Caco-2 (cell line): ENCODE results near the gene TRAPPC2. TPM values are rescaled to one million over a fixed set of nuclear protein-coding genes. Genes with fewer than 3 reads are reported as not detected.
A peak's percentile ranks its signal among the peaks of the same experiment; 100 is the strongest.

Experiments
- BruUV-seq: library from RNA; stranded (reverse); fragments of 400-500 nt; replicated peaks from 2 replicates; lab custom pipeline; 2021; lab: Mats Ljungman, UMichigan
- CTCF ChIA-PET: fragments of 300-600 bp; sonication (Branson Sonifier 250); formaldehyde crosslinking; loops from one replicate; lab custom pipeline; 2022; ENCODE audit warnings: antibody characterized with exemption; lab: Charles Lee
- POLR2A ChIA-PET: fragments of 300-600 bp; sonication (Branson Sonifier 250); formaldehyde crosslinking; loops from one replicate; lab custom pipeline; 2022; ENCODE audit warnings: antibody characterized with exemption; lab: Charles Lee
- DNase-seq, 2 experiments: peaks; one replicate each; pipeline versions ENCODE4 v3.0.0 to v3.0.0-alpha.2; 2020 to 2022
- H3K27me3 ChIP-seq: replicated peaks from 2 replicates; pipeline ENCODE4 v1.6.0; 2011; ENCODE audit warnings: low read length; ENCODE audit not compliant: control insufficient read depth, insufficient read depth
- H3K36me3 ChIP-seq: 2 replicates; pipeline ENCODE4 v1.5.1; 2011; ENCODE audit warnings: low read length; ENCODE audit not compliant: control insufficient read depth, insufficient read depth
- H3K4me1 ChIP-seq: fragments of 250-450 bp; sonication (Bioruptor Pico); 2 replicates; pipeline ENCODE4 v1.5.1; 2020; ENCODE audit warnings: mild to moderate bottlenecking
- H3K4me3 ChIP-seq: 2 replicates; pipeline ENCODE4 v1.5.1; 2011; ENCODE audit warnings: low read depth, mild to moderate bottlenecking, control low read depth, low read length
- H3K9me3 ChIP-seq: fragments of 250-450 bp; sonication (Bioruptor Pico); 2 replicates; pipeline ENCODE4 v1.5.1; 2020; ENCODE audit warnings: mild to moderate bottlenecking, moderate library complexity
- H3K27ac Mint-ChIP-seq: one replicate; pipeline ENCODE4 v1.8.0; 2022; ENCODE audit warnings: mixed read lengths; ENCODE audit not compliant: unreplicated experiment
- H3K27me3 Mint-ChIP-seq: one replicate; pipeline ENCODE4 v1.8.0; 2022; ENCODE audit warnings: mixed read lengths; ENCODE audit not compliant: insufficient read depth, unreplicated experiment
- H3K36me3 Mint-ChIP-seq: one replicate; pipeline ENCODE4 v1.8.0; 2022; ENCODE audit warnings: mild to moderate bottlenecking, mixed read lengths; ENCODE audit not compliant: insufficient read depth, unreplicated experiment
- H3K4me1 Mint-ChIP-seq: one replicate; pipeline ENCODE4 v1.8.0; 2022; ENCODE audit warnings: low read depth, mixed read lengths; ENCODE audit not compliant: unreplicated experiment
- H3K4me3 Mint-ChIP-seq: one replicate; pipeline ENCODE4 v1.8.0; 2022; ENCODE audit warnings: mild to moderate bottlenecking, moderate library complexity, mixed read lengths; ENCODE audit not compliant: unreplicated experiment
- H3K9me3 Mint-ChIP-seq: one replicate; pipeline ENCODE4 v1.8.0; 2022; ENCODE audit warnings: mixed read lengths; ENCODE audit not compliant: unreplicated experiment
- CTCF ChIP-seq, 2 experiments: fragments of 200-600 bp in 1 of 2; IDR thresholded peaks; 1 replicate in 1 of 2; 2 replicates in 1 of 2; pipeline versions ENCODE4 v1.5.1 to v1.8.0; 2011 to 2022; ENCODE audit warnings: antibody characterized with exemption in 1 of 2, control low read depth in 1 of 2, inconsistent platforms in 1 of 2, low read depth in 1 of 2, low read length in 1 of 2, mild to moderate bottlenecking in 1 of 2, moderate library complexity in 1 of 2; ENCODE audit not compliant: insufficient read depth in 1 of 2, severe bottlenecking in 1 of 2, unreplicated experiment in 1 of 2
- intact Hi-C: fragments of 100-400 bp; cut with micrococcal nuclease; formaldehyde crosslinking; loops from one replicate; pipeline ENCODE4 v1.10.0; 2022; ENCODE audit not compliant: unreplicated experiment
- total RNA-seq: library from RNA; stranded (reverse); gene quantifications from 2 replicates; pipeline ENCODE4 v1.2.3, GENCODE V29; 2022

The TRAPPC2 gene
- total RNA-seq, 1 experiment from 2014 or later, result 19.3 TPM

- no peak overlapping the region for H3K4me3 Mint-ChIP-seq
- H3K4me1 Mint-ChIP-seq, result peaks cover 17% of the 10 kb centered on the region
- H3K27ac Mint-ChIP-seq, result no peak overlapping the region
- no TSS peak for BruUV-seq
- Histone ChIP-seq H3K4me3 (no peak overlapping the region), H3K4me1 (peaks cover 24% of the 10 kb centered on the region), H3K36me3 (no peaks in the 10 kb centered on the region), H3K27me3 (no peaks in the 10 kb centered on the region), H3K9me3 (no peaks in the 10 kb centered on the region)
- no peaks in the 10 kb centered on the region for H3K27me3 Mint-ChIP-seq
- ChIA-PET CTCF (interaction anchor here (0.6 to 1.0 kb wide), 3 partner anchors 14 to 28 kb away, joined by 3 to 5 read pairs (median 3); partner anchors contain the start of genes OFD1 and TRAPPC2), POLR2A (no interaction called here)
- intact Hi-C loops, result loop anchor here (2.0 to 5.0 kb wide), 2 partner anchors 243 to 283 kb away; no protein-coding TSS in a partner anchor
- peak in 1 of 2 experiments; percentile 39 for DNase-seq
- peak; percentile 41 to 52 for TF ChIP-seq CTCF (IDR thresholded peaks at IDR 0.05; ENCODE audit: insufficient read depth in 1 of 2, low read depth in 1 of 2, low read length in 1 of 2, severe bottlenecking in 1 of 2, unreplicated experiment in 1 of 2)
- H3K36me3 Mint-ChIP-seq, result peaks cover 30% of the 10 kb centered on the region
- no peaks in the 10 kb centered on the region for H3K9me3 Mint-ChIP-seq
Measured at GRCh38 chrX:13750204-13750603, 15.8 kb upstream of the TRAPPC2 start.

- no peaks in the 10 kb centered on the region for H3K27me3 Mint-ChIP-seq
- no TSS peak for BruUV-seq
Measured at GRCh38 chrX:13748486-13748885, 14.1 kb upstream of the TRAPPC2 start.

GRCh38 chrX:13747836-13748235 is 13.4 kb upstream of the TRAPPC2 start:
- Mint-ChIP-seq H3K27ac (peak overlapping the region; percentile 35), H3K36me3 (peaks cover 39% of the 10 kb centered on the region), H3K4me3 (no peak overlapping the region), H3K9me3 (no peaks in the 10 kb centered on the region), H3K4me1 (peaks cover 10% of the 10 kb centered on the region), H3K27me3 (no peaks in the 10 kb centered on the region)
- Histone ChIP-seq H3K4me3 (no peak overlapping the region), H3K9me3 (no peaks in the 10 kb centered on the region), H3K36me3 (no peaks in the 10 kb centered on the region; the same call in 1 of the 2 replicates), H3K27me3 (no peaks in the 10 kb centered on the region), H3K4me1 (peaks cover 16% of the 10 kb centered on the region)
- intact Hi-C loops, result loop anchor here (1.0 kb wide), 1 partner anchor 90 kb away; no protein-coding TSS in a partner anchor
- TF ChIP-seq CTCF (IDR thresholded peaks at IDR 0.05; ENCODE audit: insufficient read depth in 1 of 2, low read depth in 1 of 2, low read length in 1 of 2, severe bottlenecking in 1 of 2, unreplicated experiment in 1 of 2), result peak; percentile 33 to 43
- CTCF ChIA-PET, result no interaction called here
- no TSS peak for BruUV-seq
- peak; percentile 40 to 51 for DNase-seq
- POLR2A ChIA-PET, result no interaction called here

More at GRCh38 chrX:13748486-13748885, 14.1 kb upstream of the TRAPPC2 start:
- intact Hi-C loops, result loop anchor here (1.0 kb wide), 1 partner anchor 90 kb away; no protein-coding TSS in a partner anchor
- Histone ChIP-seq H3K9me3 (no peaks in the 10 kb centered on the region), H3K4me3 (no peak overlapping the region), H3K27me3 (no peaks in the 10 kb centered on the region), H3K36me3 (no peaks in the 10 kb centered on the region; the same call in 1 of the 2 replicates), H3K4me1 (peaks cover 16% of the 10 kb centered on the region)
- H3K4me3 Mint-ChIP-seq, result no peak overlapping the region
- ChIA-PET CTCF (no interaction called here), POLR2A (no interaction called here)
- peaks cover 17% of the 10 kb centered on the region for H3K4me1 Mint-ChIP-seq
- DNase-seq, result no peak
- TF ChIP-seq CTCF (IDR thresholded peaks at IDR 0.05; ENCODE audit: insufficient read depth in 1 of 2, low read depth in 1 of 2, low read length in 1 of 2, severe bottlenecking in 1 of 2, unreplicated experiment in 1 of 2), result no peak
- H3K36me3 Mint-ChIP-seq, result peaks cover 44% of the 10 kb centered on the region
- H3K27ac Mint-ChIP-seq, result no peak overlapping the region
- no peaks in the 10 kb centered on the region for H3K9me3 Mint-ChIP-seq
